AG20443 (cell line): ENCODE results near the gene ZDHHC16.
"Not testable (repeated sequence)": the region's sequence is repeated elsewhere in the genome, so short reads cannot be mapped to it uniquely, and the experiment has no call there.

Experiments used
- DNase-seq: peaks from one replicate; pipeline ENCODE4 v3.0.0; 2012; ENCODE audit warnings: low spot score, mixed read lengths

The ZDHHC16 gene

DNA sequence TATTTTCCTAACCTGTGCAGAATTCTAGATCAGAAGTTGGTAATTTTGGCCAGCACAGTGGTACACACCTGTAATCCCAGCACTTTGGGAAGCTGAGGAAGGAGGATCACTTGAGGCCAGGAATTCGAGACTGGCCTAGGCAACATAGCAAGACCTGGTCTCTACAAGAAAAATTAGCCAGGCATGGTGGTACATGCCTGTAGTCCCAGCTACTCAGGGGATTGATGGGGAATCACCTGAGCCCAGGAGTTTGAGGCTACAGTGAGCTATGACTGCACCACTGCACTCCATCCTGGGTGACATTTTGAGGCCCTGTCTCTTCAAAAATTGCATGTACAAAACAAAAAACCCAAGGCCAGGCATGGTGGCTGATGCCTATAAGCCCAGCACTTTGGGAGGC, 11.4 kb upstream of the ZDHHC16 start:
- no peak for DNase-seq

- no peak for DNase-seq
Measured at GRCh38 chr10:97435211-97435610, 10.8 kb upstream of the ZDHHC16 start.

DNA sequence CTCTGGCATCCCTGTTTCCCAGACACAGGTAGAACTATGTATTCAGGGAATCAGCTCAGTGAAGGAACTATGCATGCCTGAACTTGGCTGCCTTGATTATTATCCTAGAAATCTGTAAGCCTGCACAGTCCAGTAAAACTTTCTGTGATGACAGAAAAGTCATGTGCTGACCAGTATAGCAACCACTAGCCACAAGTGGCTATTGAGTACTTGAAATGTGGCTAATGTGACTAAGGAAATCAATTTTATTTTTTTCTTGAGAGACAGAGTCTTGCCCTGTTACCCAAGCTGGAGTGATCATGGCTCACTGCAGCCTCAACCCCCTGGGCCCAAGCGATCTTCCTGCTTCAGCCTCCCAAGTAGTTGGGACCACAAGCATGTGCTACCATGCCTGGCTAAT, 3.7 kb upstream of the ZDHHC16 start:
- no peak for DNase-seq

GRCh38 chr10:97444212-97444611, 1.8 kb upstream of the ZDHHC16 start:
- no peak for DNase-seq

DNA sequence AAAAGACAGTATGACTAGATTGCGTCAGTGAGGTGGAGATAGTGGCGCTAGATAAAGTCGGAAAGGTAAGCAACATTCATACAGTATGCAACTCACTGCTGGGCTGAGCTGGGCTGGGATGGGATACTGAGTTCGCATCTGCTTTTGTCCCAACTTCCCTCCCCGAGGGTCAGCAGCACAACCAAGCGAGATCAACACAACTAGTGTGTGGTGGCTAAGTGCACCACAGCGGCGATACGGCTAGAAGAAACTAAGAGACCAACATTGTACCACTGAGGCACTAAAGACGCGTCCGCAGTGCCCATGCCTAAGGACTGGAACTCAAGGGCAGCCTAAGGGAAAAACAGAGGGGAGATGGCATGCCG, 636 bp upstream of the ZDHHC16 start:
- DNase-seq: no peak

- DNase-seq: no peak
Measured at GRCh38 chr10:97450828-97451227, 4.9 kb downstream of the ZDHHC16 start.

DNA sequence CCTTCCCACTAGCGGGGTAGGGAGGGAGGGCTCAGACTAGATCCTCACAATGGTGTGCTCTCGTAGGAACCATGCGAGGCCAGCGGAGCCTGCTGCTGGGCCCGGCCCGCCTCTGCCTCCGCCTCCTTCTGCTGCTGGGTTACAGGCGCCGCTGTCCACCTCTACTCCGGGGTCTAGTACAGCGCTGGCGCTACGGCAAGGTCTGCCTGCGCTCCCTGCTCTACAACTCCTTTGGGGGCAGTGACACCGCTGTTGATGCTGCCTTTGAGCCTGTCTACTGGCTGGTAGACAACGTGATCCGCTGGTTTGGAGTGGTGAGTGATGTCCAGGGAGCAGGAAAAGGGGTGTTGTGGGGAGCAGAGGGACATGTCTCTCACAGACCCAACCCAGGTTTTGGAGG, 5.6 kb downstream of the ZDHHC16 start:
- DNase-seq: no peak

DNA sequence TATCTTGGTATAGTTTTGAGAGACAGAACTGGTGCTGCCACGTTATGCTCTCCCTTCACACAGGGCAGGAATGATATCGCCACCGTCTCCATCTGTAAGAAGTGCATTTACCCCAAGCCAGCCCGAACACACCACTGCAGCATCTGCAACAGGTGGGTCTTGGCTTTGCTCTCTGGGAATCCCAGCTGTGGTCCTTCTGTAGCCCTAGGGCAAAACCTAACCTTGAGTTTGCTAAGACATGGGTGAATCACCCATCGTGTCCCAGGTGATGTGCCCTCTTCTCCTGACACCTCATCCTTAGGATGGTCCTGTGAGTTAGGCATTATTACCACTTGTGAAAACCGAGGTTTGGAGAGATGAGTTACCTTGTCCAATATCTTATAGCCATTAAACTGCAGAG, 6.4 kb downstream of the ZDHHC16 start:
- no peak for DNase-seq

DNA sequence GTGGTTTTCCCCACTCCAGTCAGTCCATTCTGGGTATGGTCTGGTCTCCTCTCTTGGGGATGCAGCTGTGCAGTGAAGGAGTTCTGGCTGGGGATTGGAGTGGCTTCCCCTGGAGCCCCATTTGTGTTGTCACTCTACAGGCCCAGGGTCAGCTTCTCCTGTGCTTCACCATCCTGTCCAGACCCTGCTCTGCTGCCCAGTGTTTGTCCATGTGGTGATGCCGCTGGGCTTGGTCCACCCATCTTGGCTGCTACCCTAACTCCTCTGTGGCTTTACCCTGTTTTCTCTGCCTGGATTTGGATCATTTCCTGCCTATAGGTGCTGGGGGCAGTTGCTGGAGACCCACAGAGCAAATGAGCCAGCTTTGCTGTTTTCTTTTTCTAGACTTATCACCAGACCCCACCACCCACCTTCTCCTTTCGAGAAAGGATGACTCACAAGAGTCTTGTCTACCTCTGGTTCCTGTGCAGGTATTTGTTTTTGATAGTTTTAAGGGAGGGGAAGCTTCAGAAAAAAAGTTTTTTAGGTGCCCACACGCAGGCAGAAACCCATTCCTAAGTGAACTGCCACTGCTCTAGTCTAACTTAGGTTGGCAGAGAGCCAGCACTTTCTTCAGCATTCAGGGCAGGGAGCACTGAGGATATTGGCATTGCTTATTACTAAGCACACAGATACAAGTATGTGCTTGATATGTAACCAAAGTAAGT, 8.5 kb downstream of the ZDHHC16 start:
- DNase-seq: no peak

DNA sequence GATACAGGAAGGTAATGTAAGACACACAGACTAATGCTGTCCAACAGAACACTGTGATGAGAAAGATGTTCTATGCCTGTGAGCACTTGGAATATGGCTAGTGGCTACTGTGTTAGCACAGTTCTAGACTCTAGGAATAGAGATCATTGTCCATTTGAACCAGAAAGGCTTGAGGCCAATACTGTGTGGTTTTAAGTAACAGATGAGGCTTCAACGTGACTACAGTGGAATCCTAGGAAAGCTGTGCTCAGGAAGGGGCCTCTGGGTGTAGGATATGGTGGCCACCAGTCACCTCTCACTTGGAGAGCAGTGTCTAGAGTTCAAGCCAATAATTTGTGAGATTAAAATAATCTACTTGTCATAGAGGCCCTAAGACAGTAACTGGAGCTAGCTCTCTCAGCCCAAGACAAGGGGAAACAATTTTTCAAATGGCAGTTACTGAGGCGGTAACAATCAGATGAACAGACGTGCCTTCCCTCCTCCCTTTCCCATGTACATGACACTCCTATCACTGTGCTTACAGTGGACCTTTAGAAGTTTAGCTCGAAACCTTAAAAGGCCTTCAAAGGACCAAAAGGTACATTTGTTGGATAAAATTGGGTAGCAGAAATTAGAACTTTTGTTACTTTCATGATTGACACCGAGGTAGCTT, 10.2 kb downstream of the ZDHHC16 start:
- DNase-seq: no peak

GRCh38 chr10:97456686-97457065, 10.7 kb downstream of the ZDHHC16 start:
- DNase-seq: no peak

DNA sequence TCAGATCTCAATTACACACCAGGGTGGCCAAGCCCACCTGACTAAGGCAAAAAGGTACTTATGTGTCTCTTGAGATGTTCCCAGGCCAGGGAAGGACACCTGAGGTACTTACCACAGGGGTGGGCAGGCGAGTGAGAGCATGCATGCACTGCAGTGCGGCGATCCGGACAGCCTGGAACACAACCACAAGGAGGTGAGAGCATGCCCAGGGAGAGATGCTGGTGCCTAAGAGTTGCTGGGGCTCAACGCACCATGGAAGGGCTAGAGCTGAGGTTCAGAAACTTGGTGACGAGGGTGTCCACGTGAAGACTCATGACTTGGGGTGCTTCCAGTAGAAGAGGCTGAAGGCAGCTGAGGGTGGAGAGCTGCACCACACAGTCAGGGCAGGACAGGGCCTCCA, 13.1 kb downstream of the ZDHHC16 start:
- no peak for DNase-seq

DNA sequence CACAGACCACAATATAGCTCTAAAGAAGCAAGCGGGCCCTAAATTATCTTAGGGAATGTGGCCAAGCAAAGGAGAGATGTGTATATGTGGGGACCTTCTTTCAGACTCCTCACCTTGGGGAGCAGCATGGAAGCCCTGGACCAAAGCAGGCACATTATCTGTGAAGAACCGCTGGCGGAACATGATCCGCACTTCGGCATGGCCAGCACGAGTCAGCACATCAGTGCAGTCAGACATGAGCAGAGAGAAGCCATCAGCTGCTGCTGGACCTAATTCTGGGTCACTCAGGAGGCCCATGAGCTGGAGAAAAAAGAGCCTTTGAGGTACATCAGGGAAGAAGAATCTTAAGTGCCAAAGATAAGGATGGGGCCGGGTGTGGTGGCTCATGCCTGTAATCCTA, 14.0 kb downstream of the ZDHHC16 start:
- DNase-seq: no peak

GRCh38 chr10:97462309-97462708, 16.3 kb downstream of the ZDHHC16 start:
- no peak for DNase-seq

DNA sequence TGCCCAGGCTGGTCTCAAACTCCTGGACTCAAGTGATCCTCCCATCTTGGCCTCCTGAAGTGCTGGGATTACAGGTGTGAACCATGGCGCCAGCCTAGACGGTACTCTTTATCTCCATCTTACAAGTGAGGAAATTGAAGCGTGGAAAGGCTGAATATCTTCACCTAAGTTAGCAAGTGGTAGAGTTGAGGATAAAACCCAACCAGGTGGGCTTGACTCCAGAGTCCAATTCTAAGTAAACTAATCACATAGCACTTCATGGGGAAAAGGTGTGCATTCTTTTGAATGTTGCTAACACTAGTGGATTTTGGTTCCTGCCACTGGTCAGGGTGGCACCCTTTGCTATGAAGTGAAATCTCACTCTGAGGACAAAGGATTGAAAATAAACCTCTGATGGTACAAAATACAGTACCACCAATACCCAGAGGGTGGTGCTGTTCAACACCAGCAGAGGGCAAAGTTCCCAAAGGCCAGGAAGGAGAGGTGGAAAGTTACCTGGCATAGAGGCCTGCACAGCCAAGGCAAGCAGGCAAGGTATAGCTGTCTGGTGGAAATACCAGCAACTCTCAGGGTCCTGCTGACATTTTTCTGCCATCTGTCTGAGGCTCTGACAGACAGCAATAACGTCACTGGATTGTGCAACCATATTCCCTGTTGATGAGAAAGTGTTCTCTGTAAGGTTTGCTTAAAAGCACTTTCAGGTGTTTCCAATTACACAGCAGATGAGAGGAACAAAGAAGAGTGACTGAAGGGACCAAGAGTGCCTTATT, 17.6 kb downstream of the ZDHHC16 start:
- DNase-seq: peak; percentile 67

- DNase-seq: peak; percentile 18
Measured at GRCh38 chr10:97464226-97464625, 18.3 kb downstream of the ZDHHC16 start.

GRCh38 chr10:97465982-97466381, 20.0 kb downstream of the ZDHHC16 start:
- DNase-seq: peak; percentile 5

GRCh38 chr10:97466755-97467154, 20.8 kb downstream of the ZDHHC16 start:
- DNase-seq: peak; percentile 11

GRCh38 chr10:97468162-97468561, 22.2 kb downstream of the ZDHHC16 start:
- no peak for DNase-seq

- DNase-seq: peak; percentile 4
Measured at GRCh38 chr10:97468781-97469180, 22.8 kb downstream of the ZDHHC16 start.

DNA sequence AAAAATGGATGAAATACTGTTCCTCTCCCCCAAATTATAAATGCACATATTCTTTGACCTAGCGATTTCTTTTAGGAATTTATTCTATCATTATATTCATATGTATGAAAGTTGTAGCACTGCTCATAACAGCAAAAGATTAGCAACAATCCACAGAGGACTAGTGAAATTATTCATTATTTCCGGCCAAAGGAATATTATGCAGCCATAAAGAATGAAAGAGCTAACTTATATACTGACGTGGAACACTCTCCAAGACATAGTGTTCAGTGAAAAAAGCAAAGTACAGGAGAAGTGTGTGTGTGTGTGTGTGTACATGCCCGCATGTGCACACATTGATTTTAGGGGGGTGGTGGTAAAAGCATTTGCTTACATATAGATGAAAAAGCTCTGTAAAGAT, 28.9 kb downstream of the ZDHHC16 start:
- no peak for DNase-seq

DNA sequence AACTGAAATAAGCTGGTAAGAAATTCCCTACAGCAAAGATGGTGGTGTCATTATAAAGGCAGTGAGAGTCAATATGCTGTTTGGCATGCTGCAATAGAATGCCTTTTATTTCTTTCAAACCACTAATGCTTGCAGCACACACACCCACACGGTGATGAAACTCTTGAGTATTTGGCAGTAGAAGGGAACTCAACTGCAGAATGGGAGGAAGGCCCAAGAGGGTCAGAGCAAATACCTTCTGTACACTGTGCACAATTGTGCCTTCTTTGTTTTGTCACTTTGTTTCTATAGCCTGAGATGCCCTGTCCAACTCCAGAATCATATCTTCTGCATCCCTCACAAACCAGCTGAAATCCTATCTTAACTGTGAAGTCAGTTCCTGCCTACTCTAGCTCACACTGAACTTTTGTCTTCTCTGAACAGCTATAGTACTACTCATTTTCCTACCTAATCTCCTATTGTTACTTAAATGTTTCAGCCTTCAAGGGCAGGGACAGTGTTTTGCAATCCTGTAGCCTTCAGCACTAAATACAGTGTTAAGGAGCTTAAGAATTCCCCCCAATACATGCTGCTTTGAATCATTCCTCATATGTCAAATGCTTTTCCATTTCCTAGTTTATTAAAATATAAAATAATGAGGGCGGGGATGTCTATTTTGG, 30.1 kb downstream of the ZDHHC16 start:
- DNase-seq: peak; percentile 80

GRCh38 chr10:97479410-97479809, 33.4 kb downstream of the ZDHHC16 start:
- DNase-seq: not testable (repeated sequence)
